ENCODE data around the gene ABCB10.

DNA sequence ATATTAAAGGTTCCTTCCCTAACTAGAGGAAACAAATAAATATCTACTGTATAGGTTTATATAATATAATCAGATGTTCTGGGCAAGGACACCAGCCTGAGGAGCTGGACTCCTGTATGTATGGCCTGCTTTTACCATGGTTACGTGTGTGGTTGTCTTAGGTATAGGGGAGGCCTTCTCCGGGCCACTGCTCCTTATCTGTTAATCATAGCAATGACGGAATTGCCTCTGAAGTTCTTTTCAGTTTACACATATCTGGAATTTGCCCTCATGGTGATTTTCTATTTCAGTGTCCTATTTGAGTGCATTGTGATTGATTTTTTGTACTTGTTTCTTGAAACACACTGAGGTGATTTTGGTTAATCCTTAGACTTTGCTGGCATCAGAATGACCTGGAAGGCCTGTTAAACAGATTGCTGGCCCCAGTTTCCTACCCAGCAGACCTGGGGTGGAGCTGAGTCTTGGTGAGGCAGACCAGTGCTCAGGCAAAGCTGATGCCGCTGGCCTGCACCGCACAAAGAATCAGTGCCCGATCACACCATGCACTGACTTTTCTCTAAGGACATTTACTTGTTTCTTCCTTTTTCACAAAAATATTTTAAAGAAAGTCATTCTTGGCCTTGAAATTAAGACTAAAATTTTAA is 18.5 kb downstream of the ABCB10 start:
- TF ChIP-seq, protein P1, sequence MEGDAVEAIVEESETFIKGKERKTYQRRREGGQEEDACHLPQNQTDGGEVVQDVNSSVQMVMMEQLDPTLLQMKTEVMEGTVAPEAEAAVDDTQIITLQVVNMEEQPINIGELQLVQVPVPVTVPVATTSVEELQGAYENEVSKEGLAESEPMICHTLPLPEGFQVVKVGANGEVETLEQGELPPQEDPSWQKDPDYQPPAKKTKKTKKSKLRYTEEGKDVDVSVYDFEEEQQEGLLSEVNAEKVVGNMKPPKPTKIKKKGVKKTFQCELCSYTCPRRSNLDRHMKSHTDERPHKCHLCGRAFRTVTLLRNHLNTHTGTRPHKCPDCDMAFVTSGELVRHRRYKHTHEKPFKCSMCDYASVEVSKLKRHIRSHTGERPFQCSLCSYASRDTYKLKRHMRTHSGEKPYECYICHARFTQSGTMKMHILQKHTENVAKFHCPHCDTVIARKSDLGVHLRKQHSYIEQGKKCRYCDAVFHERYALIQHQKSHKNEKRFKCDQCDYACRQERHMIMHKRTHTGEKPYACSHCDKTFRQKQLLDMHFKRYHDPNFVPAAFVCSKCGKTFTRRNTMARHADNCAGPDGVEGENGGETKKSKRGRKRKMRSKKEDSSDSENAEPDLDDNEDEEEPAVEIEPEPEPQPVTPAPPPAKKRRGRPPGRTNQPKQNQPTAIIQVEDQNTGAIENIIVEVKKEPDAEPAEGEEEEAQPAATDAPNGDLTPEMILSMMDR (IDR thresholded peaks at IDR 0.05; ENCODE audit: low read depth, low read length, missing input control), result no peak
- no peak for TF ChIP-seq JUND (IDR thresholded peaks at IDR 0.05)
